H1 (cell line): ENCODE results near the gene FNIP2. TPM values are rescaled to one million over a fixed set of nuclear protein-coding genes. Genes with fewer than 3 reads are reported as not detected.

Source experiments
- CTCF ChIA-PET: fragments of 300-600 bp; sonication (Branson Sonifier 250); formaldehyde crosslinking; loops from one replicate; lab custom pipeline; 2021; ENCODE audit not compliant: partially characterized antibody; lab: Charles Lee
- POLR2A ChIA-PET: fragments of 300-600 bp; sonication (Branson Sonifier 250); formaldehyde crosslinking; loops from one replicate; lab custom pipeline; 2021; ENCODE audit warnings: inconsistent platforms; ENCODE audit not compliant: partially characterized antibody; lab: Charles Lee
- DNase-seq, 2 experiments: peaks; one replicate each; pipeline versions ENCODE4 v3.0.0 to v3.0.0-alpha.2; 2010 to 2022; ENCODE audit warnings: low spot score in 2 of 2, low read depth in 1 of 2, mixed read lengths in 1 of 2
- FAIRE-seq: peaks from 2 replicates; lab custom pipeline; 2011; peaks lifted over from hg19 to GRCh38; lab: Jason Lieb, UNC
- H2AFZ ChIP-seq: 2 replicates; pipeline ENCODE4 v1.8.1; 2012; ENCODE audit warnings: low read length, inconsistent platforms
- H2AK5ac ChIP-seq: 2 replicates; pipeline ENCODE4 v1.6.1; 2013; ENCODE audit warnings: low read depth, low read length
- H2BK120ac ChIP-seq: replicated peaks from 2 replicates; pipeline ENCODE3; 2013; ENCODE audit warnings: low read depth, low read length, inconsistent platforms
- H2BK12ac ChIP-seq: 2 replicates; pipeline ENCODE4 v1.6.1; 2013; ENCODE audit warnings: low read depth, low read length
- H2BK15ac ChIP-seq: 2 replicates; pipeline ENCODE4 v1.6.1; 2013; ENCODE audit warnings: low read length
- H2BK20ac ChIP-seq: 2 replicates; pipeline ENCODE4 v1.6.1; 2013; ENCODE audit warnings: low read length
- H2BK5ac ChIP-seq: 2 replicates; pipeline ENCODE4 v1.6.1; 2013; ENCODE audit warnings: low read depth, low read length
- H3K14ac ChIP-seq: 2 replicates; pipeline ENCODE4 v1.6.1; 2013; ENCODE audit warnings: inconsistent platforms; ENCODE audit not compliant: insufficient read length
- H3K18ac ChIP-seq: 2 replicates; pipeline ENCODE4 v1.6.1; 2013; ENCODE audit warnings: low read length; ENCODE audit errors: extremely low read depth
- H3K23ac ChIP-seq: 2 replicates; pipeline ENCODE4 v1.6.1; 2013; ENCODE audit warnings: inconsistent platforms; ENCODE audit not compliant: insufficient read length
- H3K23me2 ChIP-seq: 2 replicates; pipeline ENCODE4 v1.6.1; 2013; ENCODE audit warnings: low read depth, low read length
- H3K27ac ChIP-seq: 2 replicates; pipeline ENCODE4 v1.6.1; 2011; ENCODE audit warnings: low read depth, low read length, inconsistent platforms
- H3K27me3 ChIP-seq, 4 experiments: replicated peaks in 1 of 4; 1 replicate in 1 of 4; 2 replicates in 3 of 4; pipeline versions ENCODE4 v1.6.1 to v1.8.1; 2011 to 2013; ENCODE audit warnings: low read length in 3 of 4, mild to moderate bottlenecking in 3 of 4, inconsistent platforms in 2 of 4, mixed read lengths in 2 of 4, moderate library complexity in 1 of 4; ENCODE audit not compliant: control insufficient read depth in 3 of 4, insufficient read depth in 3 of 4; ENCODE audit errors: extremely low read depth in 1 of 4
- H3K36me3 ChIP-seq, 4 experiments: 2 replicates each; pipeline versions ENCODE4 v1.6.1 to v1.8.1; 2011 to 2013; ENCODE audit warnings: mild to moderate bottlenecking in 4 of 4, low read length in 3 of 4, moderate library complexity in 2 of 4, control low read depth in 1 of 4, inconsistent platforms in 1 of 4; ENCODE audit not compliant: insufficient read depth in 4 of 4, control insufficient read depth in 2 of 4
- H3K4ac ChIP-seq: replicated peaks from 2 replicates; pipeline ENCODE3; 2013; ENCODE audit warnings: low read length, low read depth, mixed read lengths, inconsistent platforms; ENCODE audit not compliant: insufficient read length
- H3K4me1 ChIP-seq, 4 experiments: replicated peaks in 1 of 4; 1 replicate in 1 of 4; 2 replicates in 3 of 4; pipeline versions ENCODE4 v1.6.1 to v1.8.1; 2011 to 2013; ENCODE audit warnings: low read length in 3 of 4, inconsistent platforms in 2 of 4, mixed read lengths in 1 of 4; ENCODE audit not compliant: insufficient read depth in 4 of 4, control insufficient read depth in 3 of 4
- H3K4me2 ChIP-seq, 2 experiments: 2 replicates each; pipeline versions ENCODE4 v1.6.1 to v1.8.1; 2011 to 2013; ENCODE audit warnings: low read depth in 2 of 2, low read length in 2 of 2, control low read depth in 1 of 2, inconsistent platforms in 1 of 2, mild to moderate bottlenecking in 1 of 2; ENCODE audit not compliant: insufficient read depth in 1 of 2
- H3K4me3 ChIP-seq, 4 experiments: fragments of 200-600, 300-600 bp in 1 of 4; sonication (generic), shearing (Covaris generic), sonication (Bioruptor Twin) in 1 of 4; 2 replicates each; pipeline versions ENCODE4 v1.5.1 to v1.8.1; 2011 to 2016; ENCODE audit warnings: low read length in 4 of 4, low read depth in 3 of 4, control low read depth in 2 of 4, inconsistent platforms in 2 of 4, mild to moderate bottlenecking in 2 of 4, mixed read lengths in 1 of 4, moderate library complexity in 1 of 4; ENCODE audit not compliant: insufficient read depth in 2 of 4; ENCODE audit errors: extremely low read depth in 1 of 4
- H3K56ac ChIP-seq: replicated peaks from 2 replicates; pipeline ENCODE3; 2013; ENCODE audit warnings: low read depth, mild to moderate bottlenecking, mixed read lengths, low read length, inconsistent platforms; ENCODE audit not compliant: insufficient read length
- H3K79me1 ChIP-seq: 2 replicates; pipeline ENCODE4 v1.6.1; 2013; ENCODE audit warnings: low read depth, low read length, control low read depth
- H3K79me2 ChIP-seq, 2 experiments: 2 replicates each; pipeline versions ENCODE4 v1.6.1 to v1.8.1; 2012 to 2013; ENCODE audit warnings: low read length in 2 of 2, mild to moderate bottlenecking in 2 of 2, inconsistent platforms in 1 of 2; ENCODE audit not compliant: insufficient read depth in 2 of 2, control insufficient read depth in 1 of 2
- H3K9ac ChIP-seq, 4 experiments: replicated peaks in 1 of 4; 1 replicate in 1 of 4; 2 replicates in 3 of 4; pipeline versions ENCODE4 v1.6.1 to v1.8.1; 2011 to 2013; ENCODE audit warnings: low read depth in 3 of 4, low read length in 3 of 4, control low read depth in 2 of 4, mild to moderate bottlenecking in 2 of 4, moderate library complexity in 2 of 4, inconsistent platforms in 1 of 4; ENCODE audit errors: extremely low read depth in 1 of 4
- H3K9me3 ChIP-seq, 2 experiments: 2 replicates each; pipeline versions ENCODE4 v1.6.1 to v1.8.1; 2012 to 2013; ENCODE audit warnings: mild to moderate bottlenecking in 2 of 2, moderate library complexity in 2 of 2, control low read depth in 1 of 2, inconsistent platforms in 1 of 2, low read depth in 1 of 2, low read length in 1 of 2, mixed read lengths in 1 of 2; ENCODE audit not compliant: insufficient read depth in 2 of 2
- H4K20me1 ChIP-seq, 2 experiments: replicated peaks in 1 of 2; 2 replicates each; pipeline versions ENCODE3 to v1.8.1; 2011 to 2013; ENCODE audit warnings: inconsistent platforms in 2 of 2, low read length in 2 of 2, mild to moderate bottlenecking in 1 of 2; ENCODE audit not compliant: insufficient read depth in 2 of 2, control insufficient read depth in 1 of 2
- H4K5ac ChIP-seq: 2 replicates; pipeline ENCODE4 v1.6.1; 2013; ENCODE audit warnings: low read length, low read depth, mixed read lengths, inconsistent platforms; ENCODE audit not compliant: insufficient read length
- H4K8ac ChIP-seq: 2 replicates; pipeline ENCODE4 v1.8.0; 2013; ENCODE audit warnings: mild to moderate bottlenecking, moderate library complexity, low read length, inconsistent platforms; ENCODE audit not compliant: insufficient read depth; ENCODE audit errors: extremely low read depth
- H4K91ac ChIP-seq: replicated peaks from 2 replicates; pipeline ENCODE3; 2013; ENCODE audit warnings: low read length, mixed read lengths, inconsistent platforms; ENCODE audit not compliant: insufficient read length
- TAF1 ChIP-seq: IDR thresholded peaks from 2 replicates; pipeline ENCODE4 v1.6.1; 2011; ENCODE audit warnings: mild to moderate bottlenecking, low read depth, low read length
- WGBS, 2 experiments: shearing (Covaris generic) in 1 of 2; methylation state at CpG; one replicate each; pipeline versions ENCODE4 v1.1.6 to v1.1.7; 2013 to 2015; ENCODE audit warnings: low lambda C conversion rate in 2 of 2, mixed read lengths in 2 of 2, inconsistent platforms in 1 of 2, low coverage in 1 of 2, missing lambda C conversion rate in 1 of 2; ENCODE audit not compliant: insufficient replicate concordance in 2 of 2, insufficient coverage in 1 of 2, insufficient read length in 1 of 2; ENCODE audit errors: extremely low coverage in 1 of 2, missing lambda C conversion rate in 1 of 2; 5-methylcytosine and 5-hydroxymethylcytosine counted together
- polyA plus RNA-seq, 7 experiments: library from polyadenylated mRNA; depleted of rRNA in 3 of 7; stranded (reverse) in 5 of 7; unstranded in 2 of 7; fragments of >200 nt in 5 of 7; fragments of 200-250 nt in 2 of 7; gene quantifications; 1 replicate in 5 of 7; 2 replicates in 1 of 7; 4 replicates in 1 of 7; pipeline versions ENCODE4 v1.2.1 to v1.2.3, GENCODE V29; 2011 to 2013; ENCODE audit warnings: missing spikeins in 2 of 7, mixed read lengths in 2 of 7
- total RNA-seq: library from RNA; stranded (reverse); fragmentation: NEBNext Ultra II Directional; extraction: Animal tissue kit (Norgen Biotek cat#: 25700); gene quantifications from 2 replicates; pipeline ENCODE4 v1.2.1, GENCODE V29; 2021
- TF ChIP-seq, protein P1 (sequence below), 3 experiments: IDR thresholded peaks; 1 replicate in 2 of 3; 2 replicates in 1 of 3; pipeline versions ENCODE4 v1.5.1 to v1.6.1; 2011; ENCODE audit warnings: low read length in 3 of 3, mild to moderate bottlenecking in 3 of 3, inconsistent platforms in 2 of 3, low read depth in 1 of 3, moderate library complexity in 1 of 3; ENCODE audit not compliant: insufficient read depth in 1 of 3; ENCODE audit errors: control extremely low read depth in 1 of 3

The FNIP2 gene
- total and polyA plus RNA-seq, 2 of the 8 experiments (the other 6 are each of a cell fraction or from before 2014, with no cell fraction given): 4.0 to 13.0 TPM

DNA sequence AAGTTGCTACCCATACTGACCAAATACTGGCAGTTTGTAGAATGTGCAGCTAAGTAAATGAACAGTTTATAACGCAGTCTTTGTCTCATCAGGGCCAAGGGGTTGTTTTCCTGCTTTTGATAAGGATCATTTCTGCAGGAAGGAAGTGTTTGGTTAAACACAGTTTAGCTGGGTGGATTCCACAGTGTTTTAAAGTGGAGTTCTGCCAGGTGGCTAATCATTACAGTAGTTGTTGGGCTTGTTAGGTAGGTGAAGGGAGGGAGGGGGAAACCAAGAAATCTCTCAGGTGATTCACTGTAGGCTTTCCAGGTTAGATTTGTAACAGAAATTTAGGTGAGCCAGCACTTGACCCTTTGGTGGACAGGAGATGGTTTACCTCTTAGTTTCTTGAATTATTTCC lies 58.1 kb downstream of the FNIP2 start:
- no peak overlapping the region for H3K18ac ChIP-seq
- H3K27ac ChIP-seq: no peak overlapping the region
- no peaks in the 10 kb centered on the region for H3K27me3 ChIP-seq
- H2BK12ac ChIP-seq: no peak overlapping the region
- no peak overlapping the region for H2AFZ ChIP-seq
- no peak overlapping the region for H3K4ac ChIP-seq
- no peaks in the 10 kb centered on the region; the same call in 1 of the 2 replicates for H3K23me2 ChIP-seq
- WGBS, 2 experiments: 95% methylated on average over 1 of the region's 1 CpG; no CpG with 5 or more reads in 1 of the 2 experiments
- H4K91ac ChIP-seq: no peak overlapping the region
- FAIRE-seq: no peak
- no peak overlapping the region for H3K4me2 ChIP-seq
- DNase-seq: no peak
- no peak overlapping the region for H3K4me3 ChIP-seq
- no peak overlapping the region for H2BK5ac ChIP-seq
- H2BK120ac ChIP-seq: no peak overlapping the region
- H3K56ac ChIP-seq: no peak overlapping the region
- no peaks in the 10 kb centered on the region for H3K9me3 ChIP-seq
- ChIA-PET POLR2A (no interaction called here), CTCF (interaction anchor here (0.6 to 3.1 kb wide), 8 partner anchors 15 to 514 kb away, joined by 3 to 11 read pairs (median 4); no protein-coding TSS in a partner anchor)
- no peaks in the 10 kb centered on the region for H3K4me1 ChIP-seq
- H2BK20ac ChIP-seq: no peak overlapping the region
- no peaks in the 10 kb centered on the region for H3K36me3 ChIP-seq
- no peak overlapping the region for H2BK15ac ChIP-seq
- no peak overlapping the region for H3K23ac ChIP-seq
- no peak overlapping the region for H4K5ac ChIP-seq
- no peak overlapping the region for H2AK5ac ChIP-seq
- no peaks in the 10 kb centered on the region for H4K20me1 ChIP-seq
- H3K14ac ChIP-seq: no peak overlapping the region
- H3K79me1 ChIP-seq: no peaks in the 10 kb centered on the region; the same call in 1 of the 2 replicates
- no peak overlapping the region for H4K8ac ChIP-seq
- H3K9ac ChIP-seq: no peak overlapping the region
- H3K79me2 ChIP-seq: no peaks in the 10 kb centered on the region
- TF ChIP-seq TAF1: no peak
- TF ChIP-seq, protein P1, sequence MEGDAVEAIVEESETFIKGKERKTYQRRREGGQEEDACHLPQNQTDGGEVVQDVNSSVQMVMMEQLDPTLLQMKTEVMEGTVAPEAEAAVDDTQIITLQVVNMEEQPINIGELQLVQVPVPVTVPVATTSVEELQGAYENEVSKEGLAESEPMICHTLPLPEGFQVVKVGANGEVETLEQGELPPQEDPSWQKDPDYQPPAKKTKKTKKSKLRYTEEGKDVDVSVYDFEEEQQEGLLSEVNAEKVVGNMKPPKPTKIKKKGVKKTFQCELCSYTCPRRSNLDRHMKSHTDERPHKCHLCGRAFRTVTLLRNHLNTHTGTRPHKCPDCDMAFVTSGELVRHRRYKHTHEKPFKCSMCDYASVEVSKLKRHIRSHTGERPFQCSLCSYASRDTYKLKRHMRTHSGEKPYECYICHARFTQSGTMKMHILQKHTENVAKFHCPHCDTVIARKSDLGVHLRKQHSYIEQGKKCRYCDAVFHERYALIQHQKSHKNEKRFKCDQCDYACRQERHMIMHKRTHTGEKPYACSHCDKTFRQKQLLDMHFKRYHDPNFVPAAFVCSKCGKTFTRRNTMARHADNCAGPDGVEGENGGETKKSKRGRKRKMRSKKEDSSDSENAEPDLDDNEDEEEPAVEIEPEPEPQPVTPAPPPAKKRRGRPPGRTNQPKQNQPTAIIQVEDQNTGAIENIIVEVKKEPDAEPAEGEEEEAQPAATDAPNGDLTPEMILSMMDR (IDR thresholded peaks at IDR 0.05; ENCODE audit: control extremely low read depth in 1 of 3, insufficient read depth in 1 of 3, low read depth in 1 of 3, low read length in 3 of 3): no peak
